HepG2 (cell line): ENCODE results near the gene ZP2.
"Not testable (repeated sequence)": the region's sequence is repeated elsewhere in the genome, so short reads cannot be mapped to it uniquely, and the experiment has no call there.

ENCODE experiments used
- CTCF ChIP-seq: sonication (generic); formaldehyde crosslinking; IDR thresholded peaks from 2 replicates; pipeline ENCODE4 v1.5.0; 2020; ENCODE audit warnings: mild to moderate bottlenecking, missing genetic modification reagents, moderate library complexity
- DZIP1 ChIP-seq: sonication (generic); formaldehyde crosslinking; IDR thresholded peaks from 2 replicates; pipeline ENCODE4 v1.5.0; 2020; ENCODE audit warnings: mild to moderate bottlenecking, missing genetic modification reagents
- FOXA1 ChIP-seq, 2 experiments: fragments of 450-650 bp in 1 of 2; sonication (generic) in 1 of 2; formaldehyde crosslinking in 1 of 2; IDR thresholded peaks; 2 replicates each; pipeline versions ENCODE4 v1.4.0 to v1.6.1; 2016 to 2020; ENCODE audit warnings: missing genetic modification reagents in 1 of 2
- FOXP4 ChIP-seq: sonication (generic); formaldehyde crosslinking; IDR thresholded peaks from 2 replicates; pipeline ENCODE4 v1.4.0; 2020; ENCODE audit warnings: missing genetic modification reagents
- JUNB ChIP-seq: sonication (generic); formaldehyde crosslinking; IDR thresholded peaks from 2 replicates; pipeline ENCODE4 v1.8.0; 2022; ENCODE audit warnings: missing genetic modification reagents, mild to moderate bottlenecking, borderline replicate concordance
- JUND ChIP-seq: sonication (generic); formaldehyde crosslinking; IDR thresholded peaks from 2 replicates; pipeline ENCODE4 v1.8.0; 2022; ENCODE audit warnings: mild to moderate bottlenecking, missing genetic modification reagents
- PREB ChIP-seq: sonication (generic); formaldehyde crosslinking; IDR thresholded peaks from 2 replicates; pipeline ENCODE4 v1.4.0; 2020; ENCODE audit warnings: missing genetic modification reagents
- SMC3 ChIP-seq: IDR thresholded peaks from 2 replicates; pipeline ENCODE4 v1.6.1; 2011; ENCODE audit warnings: low read length, improper control_type of control experiment
- ZFP36L2 ChIP-seq: sonication (generic); formaldehyde crosslinking; IDR thresholded peaks from 2 replicates; pipeline ENCODE4 v1.4.0; 2020; ENCODE audit warnings: missing genetic modification reagents
- ZNF24 ChIP-seq: fragments of 450-650 bp; IDR thresholded peaks from 2 replicates; pipeline ENCODE4 v1.6.1; 2017; ENCODE audit warnings: antibody characterized with exemption, mild to moderate bottlenecking
- ZNF484 ChIP-seq: sonication (generic); formaldehyde crosslinking; IDR thresholded peaks from 2 replicates; pipeline ENCODE4 v1.5.1; 2020; ENCODE audit warnings: mild to moderate bottlenecking, low read depth, missing genetic modification reagents, borderline replicate concordance

GRCh38 chr16:21156011-21156410 is 55.4 kb downstream of the ZP2 start:
- not testable (repeated sequence) for TF ChIP-seq JUNB (CRISPR knock-in tag); DZIP1 (CRISPR knock-in tag); PREB (CRISPR knock-in tag); FOXA1 (IDR thresholded peaks at IDR 0.05); FOXA1 (CRISPR knock-in tag; IDR thresholded peaks at IDR 0.05); CTCF; ZFP36L2 (CRISPR knock-in tag); JUND (CRISPR knock-in tag); SMC3; ZNF24; ZNF484 (CRISPR knock-in tag); FOXP4 (CRISPR knock-in tag)
